D721Med (cell line): ENCODE measurements around the gene ITGA2B.
"Not testable (repeated sequence)": the region's sequence is repeated elsewhere in the genome, so short reads cannot be mapped to it uniquely, and the experiment has no call there.

Experiments used
- DNase-seq: peaks from one replicate; pipeline ENCODE4 v3.0.0; 2011; ENCODE audit warnings: low spot score; ENCODE audit not compliant: insufficient read length
- FAIRE-seq: peaks from 2 replicates; lab custom pipeline; 2011; peaks lifted over from hg19 to GRCh38; lab: Jason Lieb, UNC
- TF ChIP-seq, protein P1 (sequence below): IDR thresholded peaks from 2 replicates; pipeline ENCODE4 v1.5.1; 2012; ENCODE audit warnings: mild to moderate bottlenecking, control low read depth; ENCODE audit not compliant: insufficient read depth; ENCODE audit errors: missing control alignments

Gene ITGA2B

DNA sequence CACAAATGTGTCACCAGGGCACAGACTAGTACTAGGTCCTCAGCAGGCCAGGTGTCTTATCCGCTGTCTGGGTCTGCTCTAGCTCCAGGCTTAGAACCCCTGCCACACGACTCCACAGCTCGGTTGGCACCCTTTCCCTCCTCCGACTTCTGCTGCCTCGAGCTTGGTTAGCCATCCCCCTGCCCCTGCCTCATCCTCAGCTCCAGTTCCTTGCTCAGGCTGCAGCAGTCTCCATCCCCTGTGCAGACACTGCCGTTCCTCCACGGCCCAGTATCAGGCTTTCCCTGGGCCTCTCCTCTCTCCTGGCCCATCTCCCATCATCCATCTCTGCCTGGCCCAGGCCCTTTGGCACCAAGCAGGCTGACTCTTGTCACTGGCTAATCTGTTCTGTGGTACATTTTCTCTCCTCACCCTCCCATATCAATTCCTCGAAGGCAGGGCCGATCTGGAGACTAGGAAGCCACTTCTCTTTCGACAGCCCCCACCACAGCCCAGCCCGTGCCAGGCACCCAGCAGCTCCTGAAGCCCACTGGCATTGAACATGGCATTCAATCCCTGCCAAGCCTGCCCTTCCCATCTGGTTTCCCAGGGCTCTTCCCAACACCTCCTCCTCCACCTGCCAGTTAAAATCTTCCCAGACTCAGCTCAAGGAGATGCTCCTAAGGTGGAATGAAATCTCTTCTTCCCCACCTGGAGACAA, 45.8 kb downstream of the ITGA2B start:
- FAIRE-seq (no peak), DNase-seq (no peak)
- TF ChIP-seq, protein P1, sequence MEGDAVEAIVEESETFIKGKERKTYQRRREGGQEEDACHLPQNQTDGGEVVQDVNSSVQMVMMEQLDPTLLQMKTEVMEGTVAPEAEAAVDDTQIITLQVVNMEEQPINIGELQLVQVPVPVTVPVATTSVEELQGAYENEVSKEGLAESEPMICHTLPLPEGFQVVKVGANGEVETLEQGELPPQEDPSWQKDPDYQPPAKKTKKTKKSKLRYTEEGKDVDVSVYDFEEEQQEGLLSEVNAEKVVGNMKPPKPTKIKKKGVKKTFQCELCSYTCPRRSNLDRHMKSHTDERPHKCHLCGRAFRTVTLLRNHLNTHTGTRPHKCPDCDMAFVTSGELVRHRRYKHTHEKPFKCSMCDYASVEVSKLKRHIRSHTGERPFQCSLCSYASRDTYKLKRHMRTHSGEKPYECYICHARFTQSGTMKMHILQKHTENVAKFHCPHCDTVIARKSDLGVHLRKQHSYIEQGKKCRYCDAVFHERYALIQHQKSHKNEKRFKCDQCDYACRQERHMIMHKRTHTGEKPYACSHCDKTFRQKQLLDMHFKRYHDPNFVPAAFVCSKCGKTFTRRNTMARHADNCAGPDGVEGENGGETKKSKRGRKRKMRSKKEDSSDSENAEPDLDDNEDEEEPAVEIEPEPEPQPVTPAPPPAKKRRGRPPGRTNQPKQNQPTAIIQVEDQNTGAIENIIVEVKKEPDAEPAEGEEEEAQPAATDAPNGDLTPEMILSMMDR: no peak

GRCh38 chr17:44340553-44340952, 48.9 kb downstream of the ITGA2B start:
- FAIRE-seq, DNase-seq: not testable (repeated sequence)

DNA sequence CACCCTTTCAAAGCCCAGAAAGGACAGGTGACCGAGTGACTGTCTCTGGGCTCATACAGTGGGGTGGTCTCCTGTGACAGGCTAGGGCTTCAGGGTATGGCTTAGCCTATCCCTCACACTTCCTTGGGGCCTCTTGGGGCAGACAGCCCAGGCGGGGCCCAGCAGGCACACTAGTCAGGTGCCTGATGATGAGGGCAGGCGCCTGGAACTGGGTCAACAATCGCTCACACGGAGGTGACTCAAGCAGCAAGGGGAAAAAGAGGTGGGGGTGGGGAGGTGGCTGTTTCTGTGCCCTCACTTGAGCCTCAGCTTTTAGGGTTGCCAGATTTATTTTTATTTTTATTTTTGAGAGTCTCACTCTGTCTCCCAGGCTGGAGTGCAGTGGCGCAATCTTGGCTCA, 50.7 kb downstream of the ITGA2B start:
- TF ChIP-seq, protein P1: no peak
- FAIRE-seq (no peak), DNase-seq (no peak)

GRCh38 chr17:44335968-44336367, 53.5 kb downstream of the ITGA2B start:
- DNase-seq (no peak), FAIRE-seq (no peak)
- TF ChIP-seq, protein P1: no peak

GRCh38 chr17:44335564-44335963, 53.9 kb downstream of the ITGA2B start:
- no peak for FAIRE-seq
- DNase-seq: no peak
- TF ChIP-seq, protein P1: no peak

DNA sequence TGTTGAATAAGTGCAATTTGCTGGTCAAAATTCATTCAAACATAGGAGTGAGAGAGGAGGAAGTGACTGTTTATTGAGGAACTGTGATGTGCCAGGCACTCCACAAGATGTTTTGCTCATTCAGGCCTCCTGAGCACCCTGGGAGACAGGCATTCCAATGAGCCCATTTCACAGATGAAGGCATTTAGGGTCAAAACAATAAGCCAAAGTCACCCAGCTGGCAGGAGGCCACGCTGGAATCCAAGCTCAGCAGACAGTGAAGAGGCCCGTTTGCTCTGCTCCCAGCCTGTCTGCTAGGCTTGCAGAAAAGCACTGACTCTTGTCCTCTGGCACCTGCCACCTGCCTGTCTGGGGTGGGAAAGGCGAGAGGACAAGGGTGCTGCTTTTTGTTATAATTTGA, 54.7 kb downstream of the ITGA2B start:
- no peak for FAIRE-seq
- TF ChIP-seq, protein P1: no peak

DNA sequence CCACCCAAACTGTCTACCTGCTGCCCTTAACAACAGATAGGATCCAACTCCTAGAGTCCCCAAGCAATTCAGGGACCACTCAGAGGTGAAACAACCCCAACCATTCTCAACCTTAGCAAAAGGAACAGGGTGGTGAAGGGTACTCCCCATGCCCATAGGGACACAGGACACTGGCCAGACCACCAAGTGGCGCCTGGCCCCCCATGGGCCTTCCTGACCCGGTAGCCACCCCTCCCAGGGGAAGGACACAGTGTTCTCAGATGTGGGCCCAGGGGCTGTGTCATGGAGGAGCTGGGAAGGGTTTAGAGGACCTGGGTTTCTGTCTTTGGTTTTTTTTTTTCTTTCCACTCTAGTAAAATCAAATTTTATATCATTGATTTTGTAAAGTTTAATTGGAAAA, 55.1 kb downstream of the ITGA2B start:
- FAIRE-seq (no peak), DNase-seq (no peak)
- TF ChIP-seq, protein P1: no peak

More for the DNA sequence above, 54.7 kb downstream of the ITGA2B start:
- no peak for DNase-seq
